H9 (cell line): ENCODE data around the gene UTP25. TPM values are rescaled to one million over a fixed set of nuclear protein-coding genes. Genes with fewer than 3 reads are reported as not detected.
"Not testable (repeated sequence)": the region's sequence is repeated elsewhere in the genome, so short reads cannot be mapped to it uniquely, and the experiment has no call there.

ENCODE experiments used
- DNase-seq: peaks from one replicate; pipeline ENCODE4 v3.0.0-alpha.2; 2017
- H2AFZ ChIP-seq: one replicate; pipeline ENCODE4 v1.6.1; 2013; ENCODE audit warnings: mild to moderate bottlenecking, low read length, control low read depth, moderate library complexity
- H2AK5ac ChIP-seq: 2 replicates; pipeline ENCODE4 v1.6.1; 2013; ENCODE audit warnings: low read length, control low read depth, mixed read lengths; ENCODE audit not compliant: insufficient read length
- H2BK120ac ChIP-seq: one replicate; pipeline ENCODE4 v1.6.1; 2013; ENCODE audit warnings: low read depth, mild to moderate bottlenecking, low read length, control low read depth, inconsistent platforms; ENCODE audit not compliant: poor library complexity, severe bottlenecking
- H2BK12ac ChIP-seq: 2 replicates; pipeline ENCODE4 v1.6.1; 2013; ENCODE audit warnings: low read length, control low read depth, mixed read lengths, low read depth; ENCODE audit not compliant: insufficient read length
- H2BK15ac ChIP-seq: 2 replicates; pipeline ENCODE4 v1.6.1; 2013; ENCODE audit warnings: low read depth, low read length, control low read depth
- H2BK20ac ChIP-seq: one replicate; pipeline ENCODE4 v1.6.1; 2013; ENCODE audit warnings: low read depth, mild to moderate bottlenecking, low read length, control low read depth, inconsistent platforms; ENCODE audit not compliant: poor library complexity, severe bottlenecking
- H2BK5ac ChIP-seq: 2 replicates; pipeline ENCODE4 v1.6.1; 2013; ENCODE audit warnings: low read length, control low read depth, mixed read lengths; ENCODE audit not compliant: insufficient read length
- H3K14ac ChIP-seq: 2 replicates; pipeline ENCODE4 v1.6.1; 2013; ENCODE audit warnings: low read length, control low read depth; ENCODE audit not compliant: insufficient read depth
- H3K18ac ChIP-seq: 2 replicates; pipeline ENCODE4 v1.6.1; 2013; ENCODE audit warnings: low read depth, mild to moderate bottlenecking, mixed read lengths, low read length, control low read depth; ENCODE audit not compliant: insufficient read length
- H3K23ac ChIP-seq: 2 replicates; pipeline ENCODE4 v1.6.1; 2013; ENCODE audit warnings: low read length, control low read depth, mixed read lengths, low read depth; ENCODE audit not compliant: insufficient read length
- H3K23me2 ChIP-seq: 2 replicates; pipeline ENCODE4 v1.6.1; 2013; ENCODE audit warnings: low read depth, mild to moderate bottlenecking, mixed read lengths, low read length, control low read depth; ENCODE audit not compliant: insufficient read length, poor library complexity, severe bottlenecking
- H3K27ac ChIP-seq: 2 replicates; pipeline ENCODE4 v1.5.1; 2013; ENCODE audit warnings: low read length, control low read depth, mixed read lengths, low read depth; ENCODE audit not compliant: insufficient read length
- H3K27me3 ChIP-seq: 2 replicates; pipeline ENCODE4 v1.6.1; 2013; ENCODE audit warnings: low read length, control low read depth, inconsistent platforms; ENCODE audit not compliant: insufficient read depth
- H3K4ac ChIP-seq: 2 replicates; pipeline ENCODE4 v1.6.1; 2013; ENCODE audit warnings: low read depth, mild to moderate bottlenecking, control low read depth, inconsistent platforms, low read length, moderate library complexity
- H3K4me1 ChIP-seq: 2 replicates; pipeline ENCODE4 v1.6.1; 2013; ENCODE audit warnings: low read length, control low read depth, inconsistent platforms; ENCODE audit not compliant: insufficient read depth
- H3K4me2 ChIP-seq: 2 replicates; pipeline ENCODE4 v1.6.1; 2013; ENCODE audit warnings: low read length, control low read depth, mixed read lengths; ENCODE audit not compliant: insufficient read length, insufficient read depth
- H3K56ac ChIP-seq: 2 replicates; pipeline ENCODE4 v1.6.1; 2013; ENCODE audit warnings: low read depth, mild to moderate bottlenecking, mixed read lengths, low read length, control low read depth; ENCODE audit not compliant: insufficient read length
- H3K79me1 ChIP-seq: 2 replicates; pipeline ENCODE4 v1.6.1; 2013; ENCODE audit warnings: low read depth, mild to moderate bottlenecking, moderate library complexity, low read length, control low read depth, inconsistent platforms; ENCODE audit not compliant: insufficient read depth, poor library complexity, severe bottlenecking
- H3K79me2 ChIP-seq: 2 replicates; pipeline ENCODE4 v1.6.1; 2013; ENCODE audit warnings: low read length, control low read depth, inconsistent platforms; ENCODE audit not compliant: insufficient read depth
- H3K9ac ChIP-seq: 2 replicates; pipeline ENCODE4 v1.6.1; 2013; ENCODE audit warnings: low read length, control low read depth, mixed read lengths; ENCODE audit not compliant: insufficient read length; ENCODE audit errors: extremely low read depth
- H3K9me3 ChIP-seq: one replicate; pipeline ENCODE4 v1.6.1; 2013; ENCODE audit warnings: low read depth, low read length, inconsistent platforms; ENCODE audit not compliant: control insufficient read depth
- H3T11ph ChIP-seq: one replicate; pipeline ENCODE4 v1.6.1; 2013; ENCODE audit warnings: mild to moderate bottlenecking, low read length, control low read depth, inconsistent platforms
- H4K20me1 ChIP-seq: one replicate; pipeline ENCODE4 v1.6.1; 2013; ENCODE audit not compliant: control insufficient read depth, insufficient read length, insufficient read depth
- H4K5ac ChIP-seq: 2 replicates; pipeline ENCODE4 v1.6.1; 2013; ENCODE audit warnings: low read depth, mild to moderate bottlenecking, mixed read lengths, low read length, control low read depth; ENCODE audit not compliant: insufficient read length
- H4K8ac ChIP-seq: replicated peaks from 2 replicates; pipeline ENCODE4 v1.6.1; 2013; ENCODE audit warnings: low read length, control low read depth, mixed read lengths, low read depth; ENCODE audit not compliant: insufficient read length
- H4K91ac ChIP-seq: 2 replicates; pipeline ENCODE4 v1.6.1; 2013; ENCODE audit warnings: low read depth, mild to moderate bottlenecking, moderate library complexity, mixed read lengths, low read length, control low read depth; ENCODE audit not compliant: insufficient read length
- H3K27ac Mint-ChIP-seq, 3 experiments: 2 replicates in 2 of 3; 3 replicates in 1 of 3; pipeline ENCODE4 v1.8.0; 2020 to 2021; ENCODE audit warnings: mixed read lengths in 3 of 3, mild to moderate bottlenecking in 1 of 3, moderate library complexity in 1 of 3
- H3K27me3 Mint-ChIP-seq: 2 replicates; pipeline ENCODE4 v1.8.0; 2021; ENCODE audit warnings: low read depth, mild to moderate bottlenecking, moderate library complexity, mixed read lengths
- H3K36me3 Mint-ChIP-seq, 3 experiments: 2 replicates in 2 of 3; 3 replicates in 1 of 3; pipeline ENCODE4 v1.8.0; 2020 to 2021; ENCODE audit warnings: low read depth in 3 of 3, mixed read lengths in 3 of 3; ENCODE audit not compliant: insufficient read depth in 1 of 3
- H3K4me1 Mint-ChIP-seq, 2 experiments: 2 replicates each; pipeline ENCODE4 v1.8.0; 2020; ENCODE audit warnings: mixed read lengths in 2 of 2
- H3K4me3 Mint-ChIP-seq, 2 experiments: 2 replicates in 1 of 2; 3 replicates in 1 of 2; pipeline ENCODE4 v1.8.0; 2020 to 2021; ENCODE audit warnings: mild to moderate bottlenecking in 2 of 2, mixed read lengths in 2 of 2, moderate library complexity in 1 of 2
- H3K9me3 Mint-ChIP-seq, 2 experiments: 2 replicates in 1 of 2; 3 replicates in 1 of 2; pipeline ENCODE4 v1.8.0; 2020; ENCODE audit warnings: mild to moderate bottlenecking in 2 of 2, mixed read lengths in 2 of 2, moderate library complexity in 1 of 2
- WGBS: extraction: QIAGEN DNeasy Blood & Tissue Kit; methylation state at CpG from one replicate; pipeline ENCODE4 v1.1.7; 2013; ENCODE audit warnings: missing lambda C conversion rate, low lambda C conversion rate, mixed read lengths; ENCODE audit not compliant: insufficient read length; ENCODE audit errors: extremely low coverage; 5-methylcytosine and 5-hydroxymethylcytosine counted together
- total RNA-seq: library from RNA; stranded (reverse); gene quantifications from 2 replicates; pipeline ENCODE4 v1.2.1, GENCODE V29; 2021
- TF ChIP-seq, protein P1 (sequence below): fragments of 200-600 bp; sonication (generic); conservative IDR thresholded peaks from 3 replicates; pipeline ENCODE4 v1.8.0; 2021; ENCODE audit warnings: antibody characterized with exemption, mild to moderate bottlenecking

Gene UTP25
- total RNA-seq, 1 experiment from 2014 or later = 12.9 TPM

GRCh38 chr1:209791920-209792319, 35.9 kb upstream of the UTP25 start:
- H3K9me3 ChIP-seq = no peaks in the 10 kb centered on the region
- H3K4me1 ChIP-seq = no peaks in the 10 kb centered on the region
- no peaks in the 10 kb centered on the region for H3K4me1 Mint-ChIP-seq
- no peak overlapping the region for H3K56ac ChIP-seq
- H3K18ac ChIP-seq = no peak overlapping the region
- TF ChIP-seq, protein P1, sequence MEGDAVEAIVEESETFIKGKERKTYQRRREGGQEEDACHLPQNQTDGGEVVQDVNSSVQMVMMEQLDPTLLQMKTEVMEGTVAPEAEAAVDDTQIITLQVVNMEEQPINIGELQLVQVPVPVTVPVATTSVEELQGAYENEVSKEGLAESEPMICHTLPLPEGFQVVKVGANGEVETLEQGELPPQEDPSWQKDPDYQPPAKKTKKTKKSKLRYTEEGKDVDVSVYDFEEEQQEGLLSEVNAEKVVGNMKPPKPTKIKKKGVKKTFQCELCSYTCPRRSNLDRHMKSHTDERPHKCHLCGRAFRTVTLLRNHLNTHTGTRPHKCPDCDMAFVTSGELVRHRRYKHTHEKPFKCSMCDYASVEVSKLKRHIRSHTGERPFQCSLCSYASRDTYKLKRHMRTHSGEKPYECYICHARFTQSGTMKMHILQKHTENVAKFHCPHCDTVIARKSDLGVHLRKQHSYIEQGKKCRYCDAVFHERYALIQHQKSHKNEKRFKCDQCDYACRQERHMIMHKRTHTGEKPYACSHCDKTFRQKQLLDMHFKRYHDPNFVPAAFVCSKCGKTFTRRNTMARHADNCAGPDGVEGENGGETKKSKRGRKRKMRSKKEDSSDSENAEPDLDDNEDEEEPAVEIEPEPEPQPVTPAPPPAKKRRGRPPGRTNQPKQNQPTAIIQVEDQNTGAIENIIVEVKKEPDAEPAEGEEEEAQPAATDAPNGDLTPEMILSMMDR = no peak
- H2BK120ac ChIP-seq = no peak overlapping the region
- no peak overlapping the region for H4K91ac ChIP-seq
- H2AK5ac ChIP-seq = no peak overlapping the region
- no peak overlapping the region for H2AFZ ChIP-seq
- no peak overlapping the region for H3K27ac Mint-ChIP-seq
- H2BK20ac ChIP-seq = no peak overlapping the region
- no peak overlapping the region for H2BK12ac ChIP-seq
- no peak overlapping the region for H2BK15ac ChIP-seq
- no peak for DNase-seq
- H3K9me3 Mint-ChIP-seq = no peaks in the 10 kb centered on the region
- no peak overlapping the region for H3K4me3 Mint-ChIP-seq
- no peak overlapping the region for H3K23ac ChIP-seq
- no peaks in the 10 kb centered on the region for H3K23me2 ChIP-seq
- no CpG with 5 or more reads among the region's 1 CpG for WGBS
- H3K4me2 ChIP-seq = no peak overlapping the region
- no peak overlapping the region for H3K27ac ChIP-seq
- peaks cover 5 to 62% (median 54%) of the 10 kb centered on the region in 3 experiments; a peak in 6 of 7 replicates for H3K36me3 Mint-ChIP-seq
- no peak overlapping the region for H3K4ac ChIP-seq
- no peak overlapping the region for H2BK5ac ChIP-seq
- no peak overlapping the region for H4K8ac ChIP-seq
- H3K27me3 ChIP-seq = no peaks in the 10 kb centered on the region
- H4K5ac ChIP-seq = no peak overlapping the region
- H3K27me3 Mint-ChIP-seq = peaks cover 1% of the 10 kb centered on the region; the same call in 1 of the 2 replicates
- no peak overlapping the region for H3K9ac ChIP-seq
- H3T11ph ChIP-seq = no peak overlapping the region
- H3K14ac ChIP-seq = no peak overlapping the region
- no peaks in the 10 kb centered on the region for H3K79me2 ChIP-seq
- H3K79me1 ChIP-seq = no peaks in the 10 kb centered on the region
- H4K20me1 ChIP-seq = no peaks in the 10 kb centered on the region

- H2BK15ac ChIP-seq, H2BK120ac ChIP-seq, H3K27me3 Mint-ChIP-seq, H2BK20ac ChIP-seq, H3K4me1 ChIP-seq, H4K20me1 ChIP-seq, H2BK5ac ChIP-seq, H3K9me3 Mint-ChIP-seq, H3K79me1 ChIP-seq, H3K9ac ChIP-seq, H3K27ac ChIP-seq, H2BK12ac ChIP-seq, H3K18ac ChIP-seq, H3K4me2 ChIP-seq, H4K91ac ChIP-seq, H3K56ac ChIP-seq, H3K4me1 Mint-ChIP-seq, H3K14ac ChIP-seq, H2AK5ac ChIP-seq, H3K23me2 ChIP-seq, H3K27ac Mint-ChIP-seq, H2AFZ ChIP-seq, H4K8ac ChIP-seq, H3K23ac ChIP-seq, H3T11ph ChIP-seq, H3K4ac ChIP-seq, H4K5ac ChIP-seq, H3K79me2 ChIP-seq, DNase-seq, H3K9me3 ChIP-seq, H3K27me3 ChIP-seq, H3K4me3 Mint-ChIP-seq: not testable (repeated sequence)
- H3K36me3 Mint-ChIP-seq = peaks cover 5 to 53% (median 43%) of the 10 kb centered on the region in 3 experiments; a peak in 6 of 7 replicates
- no CpG with 5 or more reads among the region's 3 CpGs for WGBS
Measured at GRCh38 chr1:209793711-209794110, 34.1 kb upstream of the UTP25 start.
